K562 (cell line): ENCODE results near the gene TP53RK. TPM values are rescaled to one million over a fixed set of nuclear protein-coding genes. Genes with fewer than 3 reads are reported as not detected.

Source experiments
- ATF6 ChIP-seq: sonication (generic); formaldehyde crosslinking; IDR thresholded peaks from 2 replicates; pipeline ENCODE4 v1.4.0; 2020; ENCODE audit warnings: mild to moderate bottlenecking, missing genetic modification reagents
- CHD2 ChIP-seq: IDR thresholded peaks from 2 replicates; pipeline ENCODE4 v1.6.1; 2011; ENCODE audit warnings: low read depth, low read length
- CREM ChIP-seq: IDR thresholded peaks from 2 replicates; pipeline ENCODE4 v1.6.1; 2014; ENCODE audit warnings: antibody characterized with exemption, low read depth
- DEAF1 ChIP-seq: fragments of 450-650 bp; formaldehyde crosslinking; IDR thresholded peaks from 2 replicates; pipeline ENCODE4 v1.4.0; 2020; ENCODE audit warnings: mild to moderate bottlenecking, moderate library complexity
- ELF4 ChIP-seq: fragments of 450-650 bp; formaldehyde crosslinking; IDR thresholded peaks from 2 replicates; pipeline ENCODE4 v1.4.0; 2022; ENCODE audit warnings: missing genetic modification characterization
- ELK3 ChIP-seq: fragments of 450-650 bp; formaldehyde crosslinking; IDR thresholded peaks from 2 replicates; pipeline ENCODE4 v1.4.0; 2020; ENCODE audit warnings: mild to moderate bottlenecking
- HCFC1 ChIP-seq: IDR thresholded peaks from 2 replicates; pipeline ENCODE4 v1.6.1; 2012; ENCODE audit warnings: low read depth, low read length, improper control_type of control experiment
- MED1 ChIP-seq: sonication (generic); formaldehyde crosslinking; IDR thresholded peaks from 2 replicates; pipeline ENCODE4 v1.8.1; 2023; ENCODE audit warnings: missing genetic modification reagents, borderline replicate concordance
- MTF1 ChIP-seq: fragments of 250-450 bp; sonication (Bioruptor Pico); IDR thresholded peaks from 2 replicates; pipeline ENCODE4 v1.9.0; 2021; ENCODE audit warnings: moderate library complexity, mild to moderate bottlenecking, inconsistent platforms, borderline replicate concordance
- PKNOX1 ChIP-seq: fragments of 450-650 bp; IDR thresholded peaks from 2 replicates; pipeline ENCODE4 v1.6.1; 2016
- POLR2AphosphoS5 ChIP-seq: IDR thresholded peaks from 2 replicates; pipeline ENCODE4 v1.6.1; 2011; ENCODE audit warnings: mild to moderate bottlenecking, low read depth, low read length, moderate library complexity; ENCODE audit not compliant: control insufficient read depth, insufficient read depth
- POLR3A ChIP-seq: IDR thresholded peaks from 2 replicates; pipeline ENCODE4 v1.6.1; 2011; ENCODE audit warnings: borderline replicate concordance, mild to moderate bottlenecking, moderate library complexity; ENCODE audit not compliant: insufficient read length, insufficient read depth; ENCODE audit errors: extremely low read depth
- PTTG1 ChIP-seq: fragments of 450-650 bp; IDR thresholded peaks from 2 replicates; pipeline ENCODE4 v1.6.1; 2016; ENCODE audit warnings: low read depth, mild to moderate bottlenecking, missing genetic modification characterization, missing compliant biosample characterization
- RAD21 ChIP-seq, 2 experiments: fragments of 250-450 bp in 1 of 2; fragments of 450-650 bp in 1 of 2; sonication (Bioruptor Pico) in 1 of 2; formaldehyde crosslinking in 1 of 2; IDR thresholded peaks in 1 of 2; conservative IDR thresholded peaks in 1 of 2; 2 replicates each; pipeline versions ENCODE4 v1.4.0 to v1.8.0; 2020 to 2022; ENCODE audit warnings: mild to moderate bottlenecking in 2 of 2, moderate library complexity in 1 of 2
- SAFB2 ChIP-seq: fragments of 200-400 bp; formaldehyde crosslinking; IDR thresholded peaks from 2 replicates; pipeline ENCODE4 v1.6.1; 2018; ENCODE audit warnings: borderline replicate concordance, low read length, low read depth, moderate library complexity; ENCODE audit not compliant: severe bottlenecking
- SMC3 ChIP-seq: conservative IDR thresholded peaks from 2 replicates; pipeline ENCODE4 v1.6.1; 2011; ENCODE audit warnings: low read depth, low read length, improper control_type of control experiment; ENCODE audit not compliant: insufficient read depth
- U2AF2 ChIP-seq: fragments of 200-400 bp; formaldehyde crosslinking; optimal IDR thresholded peaks from 2 replicates; pipeline ENCODE3; 2017; ENCODE audit warnings: low read depth, mild to moderate bottlenecking, low read length
- ZC3H4 ChIP-seq: sonication (generic); formaldehyde crosslinking; IDR thresholded peaks from 2 replicates; pipeline ENCODE4 v1.9.0; 2021; ENCODE audit warnings: missing genetic modification reagents, borderline replicate concordance
- ZNF146 ChIP-seq: IDR thresholded peaks from one replicate; pipeline ENCODE4 v1.6.1; 2018; ENCODE audit warnings: missing compliant biosample characterization; ENCODE audit not compliant: unreplicated experiment
- ZNF347 ChIP-seq: fragments of 450-650 bp; formaldehyde crosslinking; IDR thresholded peaks from 2 replicates; pipeline ENCODE4 v1.4.0; 2020; ENCODE audit warnings: low read depth, mild to moderate bottlenecking, moderate library complexity
- polyA plus RNA-seq, 8 experiments: library from polyadenylated mRNA; depleted of rRNA in 4 of 8; stranded (reverse) in 5 of 8; unstranded in 3 of 8; fragments of >200 nt; fragmentation: Nextera tagmentation in 2 of 8; fragmentation: Illumina TruSeq in 1 of 8; extraction: Ambion mirVana in 2 of 8; extraction: Trizol in 1 of 8; gene quantifications; 2 replicates each; pipeline versions ENCODE4 v1.2.1 to v1.2.3, GENCODE V29; 2011 to 2014; ENCODE audit warnings: inconsistent platforms in 1 of 8, missing spikeins in 1 of 8
- total RNA-seq, 7 experiments: library from RNA; depleted of rRNA in 6 of 7; stranded (reverse); fragments of >200 nt in 6 of 7; fragmentation: Illumina TruSeq in 2 of 7; extraction: Trizol in 2 of 7; gene quantifications; 2 replicates each; pipeline versions ENCODE4 v1.2.1 to v1.2.3, GENCODE V29; 2011 to 2021; ENCODE audit warnings: low replicate concordance in 1 of 7

Gene TP53RK
- total and polyA plus RNA-seq, 9 of the 15 experiments (the other 6 are each of a cell fraction or from before 2014, with no cell fraction given), result 2.9 to 43.5 (median 17.2) TPM

- no peak for TF ChIP-seq MTF1 (CRISPR knock-in tag)
- peak; percentile 61; the same call in 1 of the 2 replicates for TF ChIP-seq CREM
- TF ChIP-seq HCFC1, result no peak
- no peak for TF ChIP-seq CHD2
- TF ChIP-seq ZNF146 (CRISPR knock-in tag), result no peak
- no peak for TF ChIP-seq RAD21 (CRISPR knock-in tag; conservative IDR thresholded peaks at IDR 0.05 in 1 of 2, IDR thresholded peaks at IDR 0.05 in 1 of 2)
- TF ChIP-seq PTTG1 (tag), result no peak
- no peak for TF ChIP-seq ZNF347 (CRISPR knock-in tag)
- TF ChIP-seq U2AF2, result no peak
- TF ChIP-seq POLR2AphosphoS5, result peak; percentile 73
- no peak for TF ChIP-seq POLR3A
- no peak for TF ChIP-seq SAFB2
- no peak for TF ChIP-seq ELF4 (CRISPR knock-in tag)
- no peak for TF ChIP-seq ELK3 (CRISPR knock-in tag)
- no peak for TF ChIP-seq SMC3
- no peak for TF ChIP-seq ZC3H4 (CRISPR knock-in tag)
- TF ChIP-seq ATF6 (CRISPR knock-in tag), result no peak
- TF ChIP-seq PKNOX1, result peak; percentile 87
- no peak for TF ChIP-seq DEAF1
- TF ChIP-seq MED1 (CRISPR knock-in tag), result no peak
Measured at GRCh38 chr20:46648903-46649649, 40.2 kb downstream of the TP53RK start (continued).
